GM18508 (cell line): ENCODE data around the gene FASTK.

ENCODE experiments used
- ATAC-seq: cut with Tn5 transposase; IDR thresholded peaks from one replicate; pipeline ENCODE4 v1.9.1; 2021; ENCODE audit warnings: moderate number of reproducible peaks; ENCODE audit not compliant: insufficient read depth, unreplicated experiment

The FASTK gene

GRCh38 chr7:151068069-151068773, 12.4 kb downstream of the FASTK start:
- ATAC-seq = no peak

DNA sequence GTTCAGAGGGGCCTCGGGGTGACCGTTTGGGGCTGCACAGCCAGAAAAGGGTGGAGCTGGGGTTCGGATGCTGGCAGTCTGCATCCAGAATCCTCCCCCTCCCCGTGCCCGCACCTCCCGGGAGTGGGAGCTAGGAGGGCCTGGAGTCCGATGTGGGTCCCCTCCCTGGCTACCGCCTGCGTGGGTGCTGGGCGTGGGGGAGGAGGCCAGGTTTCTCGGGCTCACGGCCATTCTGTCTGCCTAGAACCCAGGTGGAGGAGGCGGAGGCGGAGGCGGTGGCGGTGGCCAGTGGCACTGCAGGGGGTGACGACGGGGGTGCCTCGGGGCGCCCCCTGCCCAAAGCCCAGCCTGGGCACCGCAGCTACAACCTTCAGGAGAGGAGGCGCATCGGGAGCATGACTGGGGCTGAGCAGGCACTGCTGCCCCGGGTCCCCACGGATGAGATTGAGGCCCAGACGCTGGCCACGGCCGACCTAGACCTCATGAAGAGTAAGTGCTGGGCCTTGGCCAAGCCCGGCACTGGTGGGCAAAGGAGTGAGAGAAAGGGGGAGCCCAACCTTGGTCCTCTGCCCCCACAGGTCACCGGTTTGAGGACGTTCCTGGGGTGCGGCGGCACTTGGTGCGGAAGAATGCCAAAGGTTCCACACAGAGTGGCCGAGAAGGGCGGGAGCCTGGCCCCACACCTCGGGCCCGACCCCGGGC, 14.2 kb downstream of the FASTK start:
- no peak for ATAC-seq

GRCh38 chr7:151065516-151065915, 15.1 kb downstream of the FASTK start:
- no peak for ATAC-seq

GRCh38 chr7:151064993-151065392, 15.6 kb downstream of the FASTK start:
- ATAC-seq = no peak

DNA sequence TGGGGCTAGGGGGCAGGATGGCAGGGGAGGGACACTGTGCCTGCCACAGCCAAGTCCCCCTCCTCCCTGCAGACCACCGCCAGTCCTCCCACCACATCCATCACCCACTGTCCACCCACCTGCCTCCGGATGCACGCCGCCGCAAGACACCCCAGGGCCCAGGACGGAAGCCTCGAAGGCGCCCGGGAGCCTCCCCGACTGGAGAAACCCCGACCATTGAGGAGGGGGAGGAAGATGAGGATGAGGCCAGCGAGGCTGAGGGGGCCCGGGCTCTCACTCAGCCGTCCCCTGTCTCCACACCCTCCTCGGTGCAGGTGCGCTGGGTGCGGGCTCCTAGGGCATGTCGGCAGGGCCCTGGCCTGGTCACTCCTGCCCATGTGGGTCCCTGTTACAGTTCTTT, 16.2 kb downstream of the FASTK start:
- ATAC-seq = no peak

DNA sequence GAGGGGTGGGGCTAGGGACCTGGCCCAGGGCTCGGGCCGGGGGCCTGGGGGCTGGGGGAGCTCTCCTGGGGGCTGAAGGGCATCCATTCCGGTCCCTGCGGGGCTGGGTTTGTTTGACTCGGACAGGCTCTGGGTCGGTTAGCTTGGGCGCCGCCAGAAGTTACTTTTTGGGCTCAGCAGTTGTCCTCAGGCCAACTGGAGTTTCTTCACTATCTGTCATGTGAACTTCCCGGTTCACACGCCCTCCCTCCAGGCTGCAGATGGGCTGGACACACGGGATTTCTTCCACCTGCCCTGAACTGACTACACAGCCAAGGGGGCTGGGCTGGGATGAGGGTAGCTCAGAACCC, 17.4 kb downstream of the FASTK start:
- no peak for ATAC-seq

DNA sequence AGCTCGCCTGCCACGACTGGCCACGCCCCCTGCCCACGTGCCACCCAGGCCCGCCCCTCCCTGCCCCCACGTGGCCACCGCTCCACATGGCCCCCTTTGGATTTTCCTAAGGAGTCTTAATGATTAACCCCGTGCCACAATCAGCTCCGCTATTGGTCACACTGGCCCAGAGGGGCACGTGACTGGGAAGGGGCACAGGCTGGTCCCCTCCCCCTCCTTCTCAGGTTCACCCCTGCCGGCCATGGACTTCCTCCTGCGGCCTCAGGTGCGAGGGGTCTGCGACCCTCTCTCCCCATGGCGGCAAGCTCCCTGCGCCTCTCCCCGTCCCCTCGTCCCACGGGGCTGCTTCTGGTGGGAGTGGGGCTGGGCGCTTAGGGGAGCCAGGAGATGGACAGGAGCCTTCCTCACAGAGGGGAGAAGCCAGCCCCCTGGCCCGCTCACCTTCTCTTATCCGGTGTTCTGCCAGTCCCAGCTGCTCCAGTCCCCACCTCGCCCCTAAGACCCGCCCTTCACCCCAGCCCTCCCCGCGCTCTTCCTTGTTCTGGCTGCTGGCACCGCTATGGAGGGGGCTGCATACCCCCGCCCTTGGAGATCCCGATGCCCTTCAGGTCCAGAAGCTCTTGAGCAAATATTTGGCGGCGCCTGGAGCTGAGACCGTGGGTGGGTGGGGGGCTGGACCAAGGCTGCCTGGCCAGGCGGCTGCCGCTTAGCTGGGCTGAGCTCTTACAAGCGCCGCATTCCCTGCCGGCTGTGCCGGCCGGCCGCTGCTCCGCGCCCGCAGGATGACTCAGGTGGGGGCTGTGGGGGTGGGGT, 18.0 kb downstream of the FASTK start:
- no peak for ATAC-seq

DNA sequence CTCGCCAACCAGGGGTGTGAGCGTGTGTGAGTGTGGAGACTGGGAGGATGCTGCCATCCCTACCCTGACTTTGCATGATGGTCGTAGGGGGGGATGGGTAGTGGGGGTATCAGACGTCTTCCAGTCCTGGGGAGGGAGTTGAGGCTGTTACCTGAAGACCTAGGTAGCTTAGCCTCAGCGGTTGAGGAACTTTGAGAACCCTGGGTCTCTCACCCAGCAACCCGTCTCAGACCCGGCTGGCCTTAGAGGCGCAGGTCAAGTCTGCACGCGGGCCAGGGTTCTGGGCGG, 18.6 kb downstream of the FASTK start:
- no peak for ATAC-seq

- no peak for ATAC-seq
These were observed 19.1 kb downstream of the FASTK start for GRCh38 chr7:151061213-151062110.

DNA sequence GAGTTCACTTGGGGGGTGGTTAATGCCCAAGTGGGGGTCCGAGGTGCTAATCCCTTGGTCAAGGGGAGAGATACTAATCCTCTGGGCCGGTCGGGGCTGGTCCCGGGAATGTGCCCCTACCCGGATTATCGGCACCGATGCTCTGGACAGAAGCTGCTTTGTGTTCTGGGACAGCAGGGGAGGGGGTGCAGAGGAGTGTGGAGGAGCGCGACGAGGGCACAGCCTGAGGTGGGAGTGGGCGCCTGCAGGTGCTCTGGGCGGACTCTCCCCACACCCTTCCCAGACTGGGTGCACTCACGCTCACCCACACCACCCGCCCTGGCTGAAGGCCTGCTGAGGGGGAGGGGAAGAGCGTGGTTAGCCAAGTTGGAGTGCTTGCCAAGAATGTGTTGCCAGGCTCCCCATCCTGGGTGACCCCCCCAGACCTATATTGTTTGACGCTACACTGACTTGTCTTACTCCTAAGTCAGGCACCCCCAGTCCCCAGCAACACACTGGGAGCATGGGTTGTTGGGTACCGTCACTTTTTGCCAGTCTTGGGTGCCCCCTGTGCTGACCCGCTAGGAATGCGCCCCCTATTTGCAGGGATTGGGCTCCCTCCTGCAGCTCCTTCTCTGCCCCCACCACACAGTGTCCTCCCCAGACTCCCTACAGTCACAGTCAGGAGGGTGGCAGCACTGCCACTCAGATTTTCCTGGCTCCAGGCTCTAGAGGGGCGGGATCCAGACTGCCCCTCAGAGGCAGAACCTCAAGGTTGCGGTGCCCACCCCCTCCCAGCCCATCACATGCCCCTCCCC, 20.0 kb downstream of the FASTK start:
- no peak for ATAC-seq

GRCh38 chr7:151060113-151060415, 20.5 kb downstream of the FASTK start:
- ATAC-seq = no peak

DNA sequence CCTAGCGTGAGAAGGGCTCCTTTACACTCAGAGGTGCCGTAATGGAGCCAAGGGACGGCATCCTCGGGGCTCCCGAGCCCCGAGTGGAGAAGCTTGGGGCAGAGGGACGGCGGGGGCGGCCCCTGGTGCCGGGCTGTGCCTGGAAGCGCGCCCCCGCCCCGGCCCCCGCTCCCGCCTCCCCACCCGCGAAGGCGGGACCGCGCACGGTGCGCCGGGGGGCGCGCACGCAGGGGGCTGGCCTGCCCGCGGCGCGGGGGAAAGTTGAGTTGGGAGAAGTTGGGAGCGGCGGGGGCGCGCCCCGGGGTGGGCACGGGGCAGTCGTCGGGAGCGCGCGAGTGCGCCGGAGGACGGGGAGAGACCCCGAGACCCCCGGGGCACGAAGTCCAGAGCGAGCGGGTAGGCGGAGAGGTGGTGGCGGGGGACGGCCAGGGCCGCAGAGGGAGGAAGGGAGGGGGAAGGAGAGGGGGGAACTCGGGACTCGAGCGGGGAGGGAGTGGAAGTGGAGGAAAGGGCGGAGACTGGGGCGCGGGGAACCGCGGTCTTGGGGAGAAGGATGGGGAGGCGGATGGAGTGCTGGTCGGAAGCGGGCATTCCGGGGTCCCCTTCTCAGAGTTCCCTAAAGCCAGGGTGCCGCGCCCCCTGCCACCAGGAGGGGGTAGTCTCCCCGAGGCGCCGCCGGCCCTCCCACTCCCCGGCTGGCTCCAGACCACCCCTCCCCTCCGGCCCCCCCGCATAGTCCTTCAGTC, 21.1 kb downstream of the FASTK start, which contains the start of gene SLC4A2:
Gene SLC4A2 (plus strand): TSS at position 223 of the 746 bp plus-strand sequence. CDS start 2,399 bp downstream, outside the sequence.
- no peak for ATAC-seq

DNA sequence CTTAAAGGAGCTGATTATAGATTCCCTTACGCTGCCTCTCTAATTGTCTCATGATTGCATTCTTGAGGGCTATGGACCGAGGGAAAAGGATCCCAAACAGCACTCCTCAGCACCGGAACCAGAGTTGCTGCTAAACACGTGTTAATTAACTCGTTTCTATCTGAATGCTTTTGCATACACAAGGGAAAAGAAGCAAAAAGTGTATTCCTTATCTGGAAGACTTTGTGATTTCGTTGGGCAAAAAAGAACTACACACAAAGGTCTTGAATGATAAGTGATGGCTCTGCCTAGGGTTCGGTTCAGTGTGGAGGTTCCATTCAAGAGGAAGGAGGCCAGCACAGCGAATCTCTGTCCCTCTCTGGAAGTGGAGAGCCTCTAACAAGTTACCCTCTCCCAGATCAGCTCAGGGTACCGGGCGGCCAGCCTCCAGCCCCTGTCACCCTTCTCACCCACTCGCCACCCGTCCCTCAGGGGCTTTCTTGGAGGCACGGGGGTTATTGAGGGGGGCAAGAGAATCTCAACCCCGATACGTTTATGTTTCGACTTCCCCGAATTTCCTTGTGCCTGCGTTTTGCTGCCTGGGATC, 21.7 kb downstream of the FASTK start:
- ATAC-seq = no peak

DNA sequence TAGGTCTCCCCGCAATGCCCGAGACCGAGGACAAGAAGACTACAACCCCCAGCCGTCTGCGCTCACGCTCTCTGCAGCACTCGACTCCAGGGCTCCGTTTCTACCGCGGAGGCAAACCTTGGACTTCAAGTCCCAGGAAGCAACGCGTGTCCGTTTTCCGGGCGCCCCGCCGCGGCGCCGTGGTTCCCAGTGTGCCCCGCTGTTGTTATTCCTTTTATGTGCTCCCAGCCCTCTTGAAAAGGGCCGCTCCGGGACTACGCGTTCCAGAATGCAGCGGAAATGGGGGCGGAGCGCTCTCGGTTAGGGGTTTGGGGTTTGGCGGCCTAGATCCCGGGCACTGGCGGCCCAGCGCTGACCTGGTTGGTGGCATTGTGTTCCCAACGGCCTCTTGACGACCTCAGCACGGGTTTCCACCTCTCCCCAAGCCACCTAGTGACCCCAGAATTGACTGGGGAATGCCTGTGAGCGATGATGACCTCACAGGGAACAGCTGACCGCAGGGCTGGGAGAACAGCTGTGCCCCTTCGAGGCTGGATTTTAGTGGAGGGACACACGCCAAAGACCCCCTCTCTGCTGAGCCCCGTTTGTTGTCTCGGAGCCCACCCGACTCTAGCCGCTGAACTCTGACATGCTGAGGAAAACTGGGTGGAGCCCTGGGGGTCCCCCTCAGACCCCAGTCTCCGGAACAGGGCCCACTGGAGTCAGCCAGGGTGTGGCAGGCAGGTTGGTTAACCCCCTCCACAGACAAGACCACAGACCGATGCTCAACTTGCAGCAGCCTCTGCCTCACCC, 22.4 kb downstream of the FASTK start:
- peak; percentile 67 for ATAC-seq

- ATAC-seq = peak; percentile 13
These were observed 23.1 kb downstream of the FASTK start, which contains the start of gene CDK5 for GRCh38 chr7:151057506-151057988. TSS of gene CDK5 (minus strand) at chr7:151057897. CDS start at chr7:151057848, 49 bp downstream.

DNA sequence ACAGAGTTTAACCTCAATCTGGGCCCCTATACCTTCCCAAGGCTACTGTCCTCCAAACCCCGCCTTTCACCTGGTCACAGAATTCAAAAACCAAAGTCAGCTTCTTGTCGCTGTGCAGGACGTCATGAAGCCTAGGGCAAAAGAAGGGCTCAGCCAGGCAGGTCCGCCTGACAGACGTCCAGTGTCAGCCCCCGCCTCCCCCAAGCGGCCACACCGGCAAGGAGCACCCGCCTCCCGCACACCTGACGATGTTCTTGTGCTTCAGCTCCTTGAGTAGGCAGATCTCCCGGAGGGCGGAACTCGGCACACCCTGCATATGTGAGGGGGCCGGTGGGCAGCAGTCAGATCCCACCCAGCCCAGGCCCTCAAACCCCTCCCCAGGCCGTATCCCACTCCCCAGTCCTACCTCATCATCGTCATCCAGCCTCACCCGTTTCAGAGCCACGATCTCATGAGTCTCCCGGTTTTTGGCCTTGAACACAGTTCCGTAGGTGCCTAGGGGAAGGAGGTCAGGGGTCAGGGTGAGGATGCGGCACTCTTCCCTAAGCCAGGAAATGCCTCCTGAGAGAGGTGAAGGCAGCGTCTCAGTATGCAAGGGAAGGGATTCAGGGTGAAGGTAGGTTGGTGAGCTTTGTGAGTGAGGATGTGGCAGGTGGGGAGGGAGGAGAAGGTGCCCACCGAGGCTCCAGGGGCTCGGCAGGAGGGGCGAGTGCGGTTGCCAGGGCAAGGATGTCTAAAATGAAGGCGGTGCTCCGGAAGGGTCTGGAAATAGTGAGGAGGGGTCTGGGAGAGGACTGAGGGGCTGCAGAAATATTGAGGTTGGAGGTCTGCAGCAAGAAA, 23.7 kb downstream of the FASTK start:
- no peak for ATAC-seq

GRCh38 chr7:151056283-151056665, 24.3 kb downstream of the FASTK start:
- ATAC-seq = no peak
